Limb (tissue), 2 donors: ENCODE data around the gene CLEC2A.

ENCODE experiments used
- DNase-seq, 2 donors: peaks; one replicate each; pipeline ENCODE4 v3.0.0-alpha.2; 2016; ENCODE audit errors: extremely low spot score in 2 of 2

The CLEC2A gene

DNA sequence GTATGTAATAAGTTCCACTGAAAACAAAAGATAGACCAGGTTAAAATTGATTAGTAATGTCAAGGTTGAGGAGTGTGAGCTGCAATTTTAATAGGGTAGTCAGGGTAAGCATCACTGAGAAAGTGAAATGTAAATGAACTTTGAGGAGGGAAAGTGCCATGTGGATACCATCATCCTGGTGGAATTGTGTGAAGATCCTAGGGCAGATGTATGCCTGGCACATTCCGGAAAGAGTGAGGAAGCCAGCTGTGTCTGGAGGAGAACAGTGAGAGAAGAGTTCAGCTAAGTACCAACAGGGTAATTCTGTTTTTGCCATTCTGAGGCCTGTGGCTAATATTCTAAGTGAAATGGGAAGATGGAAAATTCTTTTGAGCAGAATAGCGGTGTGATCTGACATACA, 2.9 kb upstream of the CLEC2A start:
- DNase-seq, result no peak

DNA sequence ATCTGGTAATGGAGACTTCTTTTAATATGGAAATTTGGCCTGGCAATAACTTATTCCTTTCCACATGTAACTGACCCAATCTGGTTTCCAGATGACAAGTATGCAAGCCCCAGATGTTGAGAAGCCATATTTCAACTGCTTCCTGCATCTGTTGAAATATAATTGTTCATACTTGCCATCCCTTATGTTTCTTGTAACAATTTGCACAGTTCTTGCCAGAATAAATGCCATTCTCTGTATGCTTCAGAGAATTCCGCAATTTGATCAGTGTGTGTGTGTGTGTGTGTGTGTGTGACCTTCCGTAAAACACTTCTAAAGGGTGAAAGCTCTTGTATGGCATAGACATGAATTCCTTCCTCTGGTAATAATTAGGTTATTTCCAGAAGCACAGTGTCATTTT, 1.8 kb upstream of the CLEC2A start:
- DNase-seq, result peak in 1 of 2 donors; percentile 56

DNA sequence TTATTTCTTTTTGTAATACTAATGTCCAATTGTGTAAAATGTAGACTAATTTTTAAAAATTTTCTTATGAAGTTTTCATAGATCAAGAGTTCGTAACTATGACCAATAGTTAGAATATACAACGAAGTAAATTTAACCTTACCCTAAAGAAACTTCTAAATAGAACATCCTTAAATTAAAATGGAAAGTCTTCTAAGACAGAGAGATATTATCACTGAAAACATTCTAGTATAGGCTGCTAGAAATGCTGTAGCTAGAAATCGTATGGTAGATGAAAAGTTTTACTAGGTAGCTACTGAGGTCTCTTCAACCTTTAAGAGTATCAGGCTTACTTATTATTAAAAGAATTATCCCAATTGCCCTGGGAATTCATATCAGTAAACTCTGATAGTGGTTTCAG, 925 bp downstream of the CLEC2A start:
- no peak for DNase-seq

DNA sequence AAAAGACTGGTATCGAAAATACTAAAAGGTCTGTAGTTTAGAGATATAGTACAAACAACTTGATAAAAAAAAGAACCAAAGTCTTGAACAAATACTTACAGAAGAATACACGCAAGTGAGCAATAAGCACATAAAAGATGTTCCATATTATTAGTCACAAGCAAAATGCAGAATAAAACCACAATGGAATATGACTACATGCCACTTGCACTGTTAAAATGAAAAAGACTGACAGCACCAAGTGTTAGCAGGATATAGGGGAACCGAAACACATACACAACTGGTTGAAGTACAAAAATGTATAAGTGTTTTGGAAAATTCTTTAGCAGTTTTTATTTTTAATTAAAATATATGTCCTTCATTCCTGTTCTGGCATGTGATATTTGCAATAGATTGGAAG, 3.6 kb downstream of the CLEC2A start:
- no peak for DNase-seq

DNA sequence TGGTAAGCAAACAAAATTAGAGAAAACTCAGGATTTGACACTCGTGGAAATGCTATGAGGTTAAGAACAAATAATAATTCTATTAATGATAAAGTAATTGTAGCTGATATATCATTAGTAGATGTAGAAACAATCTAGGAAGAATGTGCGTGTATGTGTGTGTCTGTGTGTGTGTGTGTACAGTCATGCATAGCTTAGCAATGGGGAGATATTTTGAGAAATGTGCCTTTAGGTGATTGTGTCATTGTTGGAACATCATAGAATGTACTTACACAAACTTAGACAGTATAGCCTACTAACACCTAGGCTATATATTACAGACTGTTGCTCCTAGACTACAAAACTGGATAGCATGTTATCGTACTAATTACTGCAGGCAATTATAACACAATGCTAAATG, 5.3 kb downstream of the CLEC2A start:
- DNase-seq, result no peak

DNA sequence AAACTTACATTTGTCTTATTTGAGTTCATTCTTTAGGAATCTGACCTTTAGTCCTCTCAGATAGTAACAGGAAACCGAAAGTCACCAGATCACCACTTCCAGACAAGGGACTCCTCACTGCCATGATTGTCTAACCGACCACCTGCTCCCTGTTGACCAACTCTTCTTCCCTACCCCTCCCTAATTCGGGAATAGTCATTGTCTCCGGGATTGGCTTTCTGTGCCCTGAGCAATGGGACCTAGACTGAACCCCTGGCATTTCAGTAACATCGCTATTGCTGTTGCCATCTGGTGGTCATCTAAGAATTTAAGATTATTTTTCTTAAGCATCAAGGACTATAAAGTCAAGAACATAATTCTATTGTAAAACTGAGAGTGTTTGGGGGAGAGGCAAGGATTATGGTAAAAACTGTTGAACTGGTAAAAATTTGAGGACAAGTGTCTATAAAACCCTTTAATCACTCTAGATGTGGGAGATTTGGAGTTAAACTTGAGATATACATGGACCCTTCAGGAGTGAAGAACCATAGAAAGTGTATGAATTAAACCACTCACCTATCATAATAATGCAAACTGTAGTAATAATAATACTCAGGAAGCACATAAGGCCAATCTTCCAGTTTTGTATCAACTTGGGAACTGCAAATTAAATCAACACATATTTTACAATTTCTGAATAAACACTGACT, 6.3 kb downstream of the CLEC2A start:
- DNase-seq, result peak in 1 of 2 donors; percentile 39

DNA sequence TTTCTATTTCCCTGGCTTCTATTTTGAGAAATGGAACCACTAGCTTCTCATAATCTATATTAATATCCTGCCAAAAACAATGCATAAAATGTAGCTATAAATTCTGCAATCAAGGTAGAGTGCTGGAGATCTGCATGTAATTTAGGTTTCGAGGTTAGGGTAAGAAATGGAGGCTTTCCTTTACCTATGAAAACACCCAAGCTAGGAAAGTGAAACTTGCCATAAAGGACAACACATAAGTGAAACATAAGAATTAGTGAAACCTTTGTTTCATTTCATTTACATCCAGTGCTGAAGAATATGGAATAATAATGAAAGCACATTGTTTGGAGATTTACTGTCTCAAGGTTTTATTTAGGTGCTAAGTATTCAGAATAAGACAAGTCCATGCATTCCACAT, 9.7 kb downstream of the CLEC2A start:
- no peak for DNase-seq

DNA sequence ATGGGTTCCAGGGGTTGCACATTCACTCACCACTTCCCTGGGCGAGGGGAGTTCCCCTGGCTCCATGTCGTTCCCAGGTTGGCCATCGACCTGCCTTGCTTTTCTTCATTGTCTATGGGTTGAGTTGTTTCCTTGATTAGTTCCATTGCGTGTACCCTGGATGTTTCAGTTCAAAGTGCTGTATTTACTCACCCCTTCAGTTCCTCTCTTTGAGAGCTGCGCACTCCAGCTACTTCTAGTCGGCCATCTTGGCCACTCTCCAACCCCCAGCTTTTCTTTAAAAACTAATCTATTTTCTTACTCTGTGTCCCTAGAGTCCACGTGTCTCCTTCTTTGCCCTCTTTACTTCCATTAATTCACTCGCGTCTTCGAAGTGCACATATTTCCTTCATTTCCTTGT, 11.7 kb downstream of the CLEC2A start:
- no peak for DNase-seq

DNA sequence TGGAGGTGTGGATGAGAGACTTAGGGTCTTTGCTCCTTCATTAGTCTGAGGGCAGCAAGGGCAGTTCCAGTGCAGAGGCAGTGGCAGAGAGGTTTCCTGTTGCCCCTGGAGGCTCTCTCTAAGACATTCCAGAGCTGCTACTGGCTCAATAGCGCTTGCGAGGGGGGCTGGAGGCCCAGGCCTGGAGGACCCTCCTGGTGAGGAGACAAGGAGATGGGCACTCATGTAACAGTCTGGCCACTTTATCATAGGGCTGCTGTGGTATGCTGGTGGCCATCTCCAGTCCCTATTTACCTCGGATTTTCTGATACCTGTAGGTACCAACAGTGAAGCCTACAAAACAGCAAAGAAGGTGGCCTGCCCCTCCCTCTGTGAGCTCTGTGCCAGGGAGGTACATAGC, 12.7 kb downstream of the CLEC2A start:
- DNase-seq, result no peak

DNA sequence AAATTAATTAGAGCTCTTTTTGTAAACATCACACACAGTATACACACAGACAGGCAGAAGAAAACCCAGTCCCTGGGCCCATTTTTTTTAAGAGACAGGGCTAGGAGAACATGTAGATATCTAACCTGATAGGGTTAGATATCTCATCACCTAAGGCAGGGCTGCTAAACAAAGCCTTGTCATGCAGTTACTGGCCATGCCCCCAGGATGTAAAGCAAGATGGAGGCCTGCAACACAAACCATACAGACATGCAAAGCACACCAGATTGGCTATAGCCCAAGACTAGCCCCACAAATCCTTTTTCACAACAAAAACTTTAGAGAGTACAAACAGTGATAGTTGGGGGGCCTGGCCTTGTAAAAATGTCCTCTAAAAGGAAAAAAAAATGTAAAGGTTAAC, 20.5 kb downstream of the CLEC2A start:
- no peak for DNase-seq

DNA sequence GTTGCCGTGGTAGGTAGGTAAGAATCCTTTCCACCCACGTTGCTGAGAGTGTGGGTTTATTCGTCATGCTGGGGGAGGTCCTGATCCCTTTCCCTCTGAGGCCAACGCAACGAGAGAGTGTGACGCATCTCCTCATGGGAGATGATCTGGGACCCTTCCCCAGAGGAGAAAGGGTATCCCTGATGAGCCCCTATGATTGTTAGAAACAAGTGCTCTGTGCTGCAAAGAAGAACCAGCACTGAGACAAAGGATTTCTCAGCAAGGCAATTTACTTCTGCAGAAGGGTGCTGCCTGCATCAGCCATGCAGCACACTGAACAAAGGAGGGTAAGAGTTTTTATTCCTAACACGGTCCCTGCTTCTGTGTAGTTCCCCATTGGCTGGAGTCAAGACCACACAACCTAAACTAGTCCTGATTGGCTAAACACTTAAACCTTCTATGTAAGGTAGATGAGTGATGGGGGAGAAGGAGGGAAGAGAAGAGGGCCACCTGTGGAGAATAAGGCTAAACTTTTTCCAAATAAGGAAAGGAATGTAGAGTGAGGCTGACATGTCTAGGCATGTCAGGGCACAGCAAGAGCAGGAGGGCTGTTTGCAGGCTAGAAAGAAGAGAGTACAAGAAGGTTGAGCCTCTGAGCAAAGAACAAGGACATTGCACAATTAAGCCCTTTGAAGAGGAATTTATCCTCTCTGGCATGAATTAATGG, 21.3 kb downstream of the CLEC2A start:
- no peak for DNase-seq

DNA sequence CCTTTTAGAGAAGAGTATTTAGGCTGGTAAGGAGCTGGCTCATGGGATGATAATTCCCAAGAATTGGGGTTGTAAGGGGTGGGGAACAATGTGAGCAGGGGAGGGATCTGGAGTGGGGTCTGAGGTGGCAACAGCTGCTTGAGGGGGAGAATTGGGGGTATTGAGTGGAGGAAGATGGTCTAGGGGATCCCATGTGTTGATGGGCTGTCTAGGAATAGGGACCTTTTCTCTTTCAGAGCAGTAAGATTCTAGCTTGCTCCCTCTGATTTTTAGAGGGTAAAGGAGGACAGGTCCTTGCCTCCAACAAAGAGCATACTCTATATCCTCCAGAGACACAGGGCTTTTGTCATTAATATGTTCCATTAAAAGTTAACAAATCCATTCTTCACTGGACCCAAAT, 22.4 kb downstream of the CLEC2A start:
- no peak for DNase-seq

DNA sequence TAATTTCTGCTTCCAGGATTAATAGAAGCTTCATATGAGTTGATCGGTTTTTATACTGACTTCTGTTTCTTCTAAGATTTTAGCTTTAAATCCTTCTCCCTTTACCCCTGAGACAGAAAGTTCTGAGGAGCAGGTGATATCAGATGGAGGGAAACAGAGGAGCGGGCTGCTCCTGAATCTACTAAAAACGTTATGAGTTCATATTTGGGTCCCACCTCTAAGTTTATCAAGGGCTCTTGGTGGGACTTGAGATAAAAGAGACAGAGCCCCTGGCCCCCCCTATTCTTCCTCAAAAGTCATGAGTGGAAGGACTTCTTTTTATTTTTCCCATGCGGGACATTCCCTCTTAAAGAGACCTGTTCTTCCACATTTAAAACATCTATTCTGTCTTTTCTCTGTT, 23.8 kb downstream of the CLEC2A start:
- DNase-seq, result no peak

DNA sequence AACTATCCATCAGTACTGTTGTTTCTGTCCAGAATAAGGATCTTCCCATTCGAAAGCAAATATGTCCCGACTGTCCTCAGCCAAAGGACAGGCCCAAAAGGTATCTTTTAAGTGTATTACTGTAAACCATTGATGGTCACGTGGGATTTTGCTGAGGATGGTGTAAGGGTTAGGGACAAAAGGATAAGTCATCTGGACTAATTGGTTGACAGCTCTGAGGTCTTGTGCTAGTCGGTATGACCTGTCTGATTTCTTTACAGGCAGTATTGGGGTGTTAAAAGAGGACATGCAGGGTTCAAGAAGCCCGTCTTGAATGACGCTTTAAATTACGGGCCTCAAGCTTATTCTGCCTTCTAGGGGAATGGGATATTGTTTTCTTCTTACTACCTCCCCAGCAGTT, 24.4 kb downstream of the CLEC2A start:
- DNase-seq, result no peak

DNA sequence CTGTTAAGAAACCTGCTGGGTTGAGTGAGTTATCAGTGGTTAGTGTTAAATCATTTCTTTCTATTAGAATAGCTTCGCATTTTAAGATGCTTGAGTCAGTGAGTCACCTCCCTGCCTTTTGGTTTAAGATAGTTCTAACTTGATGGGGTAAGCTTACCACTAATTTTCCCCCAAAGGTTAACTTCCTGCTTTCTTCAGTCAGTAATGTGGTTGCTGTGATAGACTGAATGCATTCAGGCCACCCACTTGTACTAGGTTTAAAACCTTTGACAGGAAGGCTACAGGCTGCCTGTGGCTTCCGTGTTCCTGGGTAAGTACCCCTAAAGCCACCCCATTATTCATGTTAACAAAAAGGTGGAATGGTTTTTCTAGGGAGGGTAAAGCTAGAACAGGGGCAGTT, 25.3 kb downstream of the CLEC2A start:
- no peak for DNase-seq

DNA sequence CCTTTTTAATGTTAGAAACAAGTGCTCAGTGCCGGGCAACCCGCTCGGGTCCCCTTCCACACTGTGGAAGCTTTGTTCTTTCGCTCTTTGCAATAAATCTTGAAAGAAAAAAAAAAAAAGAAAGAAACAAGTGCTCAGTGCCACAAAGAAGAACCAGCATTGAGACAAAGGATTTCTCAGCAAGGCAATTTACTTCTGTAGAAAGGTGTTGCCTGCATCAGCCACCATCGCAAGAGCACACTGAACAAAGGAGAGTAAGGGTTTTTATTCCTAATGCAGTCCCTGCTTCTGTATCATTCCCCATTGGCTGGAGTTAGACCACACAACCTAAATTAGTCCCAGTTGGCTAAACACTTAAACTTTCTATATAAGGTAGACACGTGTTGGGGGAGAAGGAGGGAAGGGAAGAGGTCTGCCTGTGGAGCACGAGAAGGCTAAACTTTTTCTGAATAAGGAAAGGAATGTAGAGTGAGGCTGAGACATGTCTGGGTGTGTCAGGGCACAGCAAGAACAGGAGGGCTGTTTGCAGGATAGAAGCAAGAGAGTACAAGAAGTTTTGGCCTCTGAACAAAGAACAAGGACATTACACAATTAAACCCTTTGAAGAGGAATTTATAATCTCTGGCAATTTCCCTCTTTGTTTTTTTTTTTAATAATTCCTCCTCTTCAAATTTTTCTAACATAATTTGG, 29.5 kb downstream of the CLEC2A start:
- DNase-seq, result no peak

DNA sequence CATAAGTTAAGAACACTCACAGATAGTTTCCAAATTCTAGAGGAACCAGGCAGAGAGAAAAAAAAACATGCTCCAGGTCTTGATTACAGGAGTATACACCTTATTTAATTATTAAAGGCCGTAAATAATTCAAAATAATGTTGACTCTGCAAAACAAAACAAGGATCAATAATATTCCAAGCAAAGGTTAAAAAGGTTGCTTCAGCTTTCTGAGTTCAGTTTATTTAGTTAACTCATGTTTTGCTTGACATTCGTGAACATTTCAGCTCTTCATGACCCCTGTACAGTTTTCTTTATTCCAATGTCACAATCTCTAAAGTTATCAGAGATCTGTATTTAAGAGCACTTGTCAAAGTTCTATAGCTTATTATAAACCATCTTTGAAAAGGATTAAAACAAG, 31.2 kb downstream of the CLEC2A start:
- no peak for DNase-seq

DNA sequence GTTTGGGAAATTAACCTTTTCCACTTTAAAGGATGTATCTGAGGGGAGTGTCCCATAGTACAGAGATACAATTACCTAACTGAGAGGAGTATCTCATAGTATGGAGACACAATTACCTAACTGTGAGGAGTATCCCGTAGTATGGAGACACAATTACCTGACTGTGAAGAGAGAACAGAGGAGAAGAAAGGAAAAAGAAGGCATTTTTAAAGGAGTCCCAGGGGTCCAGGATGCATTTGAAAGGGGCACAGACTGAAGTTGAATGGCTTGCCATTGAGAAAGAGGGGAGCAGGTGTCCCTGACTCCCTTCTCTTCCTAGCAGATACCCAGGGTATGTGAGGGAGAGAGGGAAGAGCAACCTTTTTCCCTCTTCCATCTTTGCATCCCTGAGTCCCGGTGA, 33.0 kb downstream of the CLEC2A start:
- no peak for DNase-seq

DNA sequence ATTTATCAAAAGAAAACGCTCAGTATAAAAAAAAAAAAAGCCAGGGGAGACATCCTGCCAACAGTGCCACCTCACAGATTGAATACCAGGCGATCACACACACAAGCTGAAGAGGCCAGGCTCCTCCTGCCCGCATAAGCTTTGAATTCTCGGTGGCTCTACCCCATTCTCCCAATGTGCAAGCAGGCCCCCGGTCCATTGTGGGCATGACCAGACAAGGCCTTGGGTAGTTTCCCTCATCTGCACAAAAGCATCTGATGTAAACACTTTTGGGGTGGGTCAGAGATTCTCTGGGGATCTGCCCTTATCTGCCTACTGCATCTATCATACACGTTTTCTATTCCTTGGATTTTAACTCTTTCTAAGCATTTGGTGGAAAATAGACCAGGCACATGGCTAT, 34.6 kb downstream of the CLEC2A start:
- no peak for DNase-seq

DNA sequence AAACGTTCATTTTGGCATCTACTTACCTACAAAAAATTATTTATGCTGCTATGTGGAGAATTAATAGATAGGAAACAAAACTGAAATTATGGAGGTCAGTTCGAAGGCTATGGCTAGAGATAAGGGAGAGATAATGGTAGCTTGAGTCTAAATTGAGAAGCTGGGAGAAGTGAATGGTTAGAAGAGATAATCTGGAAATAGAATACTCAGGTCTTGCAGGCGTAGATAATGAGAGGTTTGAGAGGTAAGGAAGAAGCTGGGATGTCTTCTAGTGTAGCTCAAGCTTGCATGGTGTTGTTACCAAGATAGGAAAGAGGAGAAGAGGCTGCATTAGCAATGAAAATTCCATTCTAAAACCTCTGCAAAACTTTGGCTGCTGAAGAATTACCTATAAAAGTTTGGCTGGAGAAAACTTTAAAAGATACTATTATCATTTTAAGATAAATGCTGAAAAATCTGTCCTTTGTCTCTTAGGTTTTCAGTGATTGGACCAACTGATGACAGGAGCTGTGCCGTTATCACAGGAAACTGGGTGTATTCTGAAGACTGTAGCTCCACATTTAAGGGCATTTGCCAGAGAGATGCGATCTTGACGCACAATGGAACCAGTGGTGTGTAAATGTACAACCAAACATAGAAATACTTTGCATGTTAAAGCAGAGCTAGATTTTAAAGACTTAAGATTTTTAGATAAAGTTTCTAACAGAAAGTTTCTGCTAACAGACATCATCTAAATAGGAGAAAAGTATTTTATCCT, 36.8 kb downstream of the CLEC2A start:
- no peak for DNase-seq

DNA sequence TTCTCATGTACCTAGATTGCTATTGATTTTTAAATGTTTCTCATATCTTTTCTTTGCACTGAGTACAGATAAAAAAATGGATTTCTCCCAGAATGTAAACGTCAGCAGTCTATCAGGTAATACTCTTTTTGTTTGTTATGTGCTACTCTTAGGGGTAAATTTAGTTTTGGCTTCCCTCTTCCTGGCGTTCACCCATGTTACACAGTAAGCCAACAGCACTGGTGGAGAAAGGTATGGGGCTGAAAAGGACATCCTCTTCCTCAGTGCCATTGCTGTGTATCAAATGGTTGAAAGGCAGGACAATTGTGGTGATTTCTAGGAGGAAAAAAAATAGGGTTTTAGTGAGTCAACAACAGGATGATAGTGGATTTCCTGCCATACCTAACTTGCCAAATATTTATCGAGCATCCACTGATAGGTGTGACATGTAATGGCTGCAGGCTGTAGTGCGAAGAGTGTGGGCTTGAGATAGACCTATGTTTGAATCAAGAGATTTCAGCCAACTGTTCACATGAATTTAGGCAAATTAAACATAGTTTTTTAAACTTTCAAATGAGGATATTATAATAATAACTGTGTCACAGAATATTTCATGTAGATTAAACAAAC, 43.4 kb downstream of the CLEC2A start:
- no peak for DNase-seq

DNA sequence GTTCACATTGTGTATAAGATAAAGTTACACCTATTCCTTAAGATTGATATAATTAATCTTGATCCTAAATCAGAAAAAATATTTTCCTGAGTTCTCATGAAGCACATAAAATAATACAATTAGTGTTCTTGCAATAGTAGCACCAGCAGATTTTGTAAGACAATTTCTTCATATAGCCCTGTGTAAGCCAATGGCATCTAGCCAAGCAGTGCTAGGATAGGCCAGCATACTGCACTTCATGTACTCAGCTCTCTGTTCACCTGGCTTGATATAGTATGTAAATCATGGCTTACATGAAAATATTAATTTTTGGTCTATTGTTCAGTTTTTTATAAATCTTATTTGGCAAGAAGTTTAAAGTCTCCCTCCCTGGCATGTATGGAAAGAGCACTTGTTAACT, 49.0 kb downstream of the CLEC2A start:
- DNase-seq, result no peak
